ENCODE data around the gene APBB2.

GRCh38 chr4:40978548-40978947, 235.8 kb downstream of the APBB2 start:
- no peak for TF ChIP-seq CTCF (IDR thresholded peaks at IDR 0.05; ENCODE audit: low read depth, low read length, poor library complexity, severe bottlenecking)
- no peak for TF ChIP-seq EZH2phosphoT487 (IDR thresholded peaks at IDR 0.05; ENCODE audit: borderline replicate concordance, low read length)

Measured in DOHH2 (cell line).